Heart left ventricle (tissue), 13 donors: Measurements from ENCODE around the gene FGFRL1.

Experiments
- CTCF ChIP-seq, 12 donors: fragments of 200-600 bp; sonication (generic) in 4 of 12; IDR thresholded peaks; one replicate each; pipeline versions ENCODE4 v1.5.0 to v1.8.0; 2018 to 2022; ENCODE audit warnings: antibody characterized with exemption in 12 of 12, mild to moderate bottlenecking in 5 of 12
- POLR2A ChIP-seq, 2 donors: fragments of 450-650 bp; IDR thresholded peaks; one replicate each; pipeline ENCODE4 v1.6.1; 2017; ENCODE audit warnings: antibody characterized with exemption in 2 of 2, mild to moderate bottlenecking in 2 of 2, moderate library complexity in 2 of 2
- donor health status: ischemic (EF 13 %, LVEDD 7.1; RV severe dilation, severe dysfunction).
- donor health status: DM: no; HTN: yes; CAD: no.
- donor health status: DM: no; HTN: no; CAD: no.
- donor health status: ischemic (EF 25% LVEDD 6.9; RV normal size, moderate dysfunction).
- donor health status: ischemic (EF 25% LVEDD 5.7; RV mildly dilated, moderate dysfunction).
- donor health status: ischemic (EF 35%, LVEDD 5.7; RV mildly dilated, moderate dysfunction).
- donor health status: nonischemic (EF 11% LVEDD 7.7; RV severe dilation, severe dysfunction).
- donor health status: DM: yes; HTN: yes; CAD: no.
- donor health status: PGD.
- donor health status: ischemic (EF 29% LVEDD 5.4; RV normal size, mild dysfunction).
- donor health status: nonischemic (EF 23%, LVEDD 6.1; RV moderate dilation, normal function).

DNA sequence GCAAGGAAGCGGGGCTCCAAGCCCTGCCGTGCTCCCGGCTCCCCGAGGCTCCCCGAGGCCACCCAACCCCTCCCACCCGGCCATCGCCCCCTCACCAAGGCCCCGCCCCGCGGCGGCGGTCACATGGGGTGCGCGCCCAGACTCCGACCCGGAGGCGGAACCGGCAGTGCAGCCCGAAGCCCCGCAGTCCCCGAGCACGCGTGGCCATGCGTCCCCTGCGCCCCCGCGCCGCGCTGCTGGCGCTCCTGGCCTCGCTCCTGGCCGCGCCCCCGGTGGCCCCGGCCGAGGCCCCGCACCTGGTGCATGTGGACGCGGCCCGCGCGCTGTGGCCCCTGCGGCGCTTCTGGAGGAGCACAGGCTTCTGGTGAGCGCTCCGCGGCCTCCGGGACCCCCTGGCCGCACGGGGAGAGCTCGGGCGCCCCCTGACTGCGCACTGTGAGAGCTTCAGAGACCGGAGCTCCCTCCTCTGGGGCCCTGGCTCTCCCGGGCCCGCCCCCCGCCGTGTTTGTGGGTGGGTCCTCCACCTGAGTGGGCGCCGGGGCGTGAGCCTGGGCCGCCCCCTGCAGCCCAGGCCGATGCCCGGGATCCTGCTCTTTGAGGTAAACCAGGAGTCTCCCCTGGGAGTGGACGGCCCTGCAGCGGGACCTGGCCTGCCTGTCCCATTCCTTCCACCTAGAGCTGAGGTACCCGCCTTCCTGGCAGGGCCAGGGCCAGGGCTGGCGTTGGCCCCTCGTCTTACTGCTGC, 24.4 kb upstream of the FGFRL1 start, which contains the start of gene IDUA:
- TF ChIP-seq CTCF (IDR thresholded peaks at IDR 0.05) (peak; percentile 15 to 59 (median 43)), POLR2A (IDR thresholded peaks at IDR 0.05) (peak in 1 of 2 donors; percentile 34)
